Measurements from ENCODE around the gene IL13RA1. TPM values are rescaled to one million over a fixed set of nuclear protein-coding genes. Genes with fewer than 3 reads are reported as not detected.

IL13RA1 gene
- total RNA-seq, 1 experiment from 2014 or later: 14.4 TPM

GRCh38 chrX:118685393-118685792 is 42.0 kb upstream of the IL13RA1 start:
- no peak overlapping the region for H2BK120ac ChIP-seq (ENCODE audit: low read depth, low read length, poor library complexity, severe bottlenecking)
- no peak overlapping the region for H2AFZ ChIP-seq (ENCODE audit: low read length)
- no peaks in the 10 kb centered on the region for H3K79me2 ChIP-seq (ENCODE audit: insufficient read depth, low read length)
- H4K91ac ChIP-seq (ENCODE audit: insufficient read length, low read depth, low read length): no peak overlapping the region
- Mint-ChIP-seq H3K27me3 (ENCODE audit: low read depth) (no peaks in the 10 kb centered on the region; the same call in none of the 2 replicates), H3K27ac (no peak overlapping the region), H3K36me3 (ENCODE audit: insufficient read depth in 1 of 3, low read depth in 3 of 3) (no peaks in the 10 kb centered on the region; a peak in 1 of 7 replicates), H3K4me3 (no peak overlapping the region), H3K9me3 (peaks cover 0 to 38% of the 10 kb centered on the region in 2 experiments; a peak in 2 of 5 replicates), H3K4me1 (no peaks in the 10 kb centered on the region)
- H3K56ac ChIP-seq (ENCODE audit: insufficient read length, low read depth, low read length): no peak overlapping the region
- H3K18ac ChIP-seq (ENCODE audit: insufficient read length, low read depth, low read length): no peak overlapping the region
- H3K27me3 ChIP-seq (ENCODE audit: insufficient read depth, low read length): no peaks in the 10 kb centered on the region
- H2BK5ac ChIP-seq (ENCODE audit: insufficient read length, low read length): no peak overlapping the region
- no peaks in the 10 kb centered on the region for H3K79me1 ChIP-seq (ENCODE audit: insufficient read depth, low read depth, low read length, poor library complexity, severe bottlenecking)
- no peak for DNase-seq
- no peak overlapping the region for H4K5ac ChIP-seq (ENCODE audit: insufficient read length, low read depth, low read length)
- no peak overlapping the region for H3K4ac ChIP-seq (ENCODE audit: low read depth, low read length)
- no peak for TF ChIP-seq CTCF (conservative IDR thresholded peaks at IDR 0.05)
- no peak overlapping the region for H2AK5ac ChIP-seq (ENCODE audit: insufficient read length, low read length)
- no peak overlapping the region for H2BK20ac ChIP-seq (ENCODE audit: low read depth, low read length, poor library complexity, severe bottlenecking)
- no peak overlapping the region for H3K27ac ChIP-seq (ENCODE audit: insufficient read length, low read depth, low read length)
- no peak overlapping the region for H3K23ac ChIP-seq (ENCODE audit: insufficient read length, low read depth, low read length)
- H3K9ac ChIP-seq (ENCODE audit: extremely low read depth, insufficient read length, low read length): no peak overlapping the region
- no peak overlapping the region for H3K4me2 ChIP-seq (ENCODE audit: insufficient read depth, insufficient read length, low read length)
- H3K4me1 ChIP-seq (ENCODE audit: insufficient read depth, low read length): no peaks in the 10 kb centered on the region
- no peak overlapping the region for H2BK12ac ChIP-seq (ENCODE audit: insufficient read length, low read depth, low read length)
- H3K9me3 ChIP-seq (ENCODE audit: control insufficient read depth, low read depth, low read length): peaks cover 21% of the 10 kb centered on the region
- no peaks in the 10 kb centered on the region for H3K23me2 ChIP-seq (ENCODE audit: insufficient read length, low read depth, low read length, poor library complexity, severe bottlenecking)
- H3K14ac ChIP-seq (ENCODE audit: insufficient read depth, low read length): no peak overlapping the region
- H2BK15ac ChIP-seq (ENCODE audit: low read depth, low read length): no peak overlapping the region
- H4K20me1 ChIP-seq (ENCODE audit: control insufficient read depth, insufficient read depth, insufficient read length): no peaks in the 10 kb centered on the region
- no peak overlapping the region for H4K8ac ChIP-seq (replicated peaks; ENCODE audit: insufficient read length, low read depth, low read length)
- no peak overlapping the region for H3T11ph ChIP-seq (ENCODE audit: low read length)
- no CpG with 5 or more reads among the region's 3 CpGs for WGBS (ENCODE audit: extremely low coverage, insufficient read length, low lambda C conversion rate)

Measured in H9 (cell line).